VCaP (cell line): ENCODE results near the gene NRXN3.

Source experiments
- H3K27ac ChIP-seq: fragments of 450-650 bp; 2 replicates; pipeline ENCODE4 v1.5.1; 2017
- TF ChIP-seq, protein P1 (sequence below): fragments of 450-650 bp; conservative IDR thresholded peaks from 2 replicates; pipeline ENCODE4 v1.5.1; 2017; ENCODE audit warnings: mild to moderate bottlenecking, moderate library complexity

Gene NRXN3

DNA sequence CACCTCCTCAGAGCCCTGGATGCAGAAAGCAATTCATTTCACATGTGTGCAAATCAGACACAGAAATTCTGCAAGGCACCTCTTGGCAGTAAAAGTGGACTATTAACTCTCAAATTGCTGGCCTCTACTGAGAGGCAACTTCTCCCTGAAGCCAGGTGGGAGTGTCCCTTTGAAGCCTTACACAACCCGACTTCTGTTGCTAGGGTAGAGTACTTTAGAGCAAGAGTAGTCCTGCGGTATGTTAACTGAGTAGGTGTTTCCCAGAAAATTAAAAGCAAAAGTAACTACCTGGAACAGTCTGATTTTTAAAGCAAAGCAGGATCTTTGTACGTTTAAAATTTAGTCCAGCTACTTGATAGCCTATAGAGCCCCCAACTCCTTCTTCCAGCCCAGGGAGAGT is 1557.7 kb downstream of the NRXN3 start:
- H3K27ac ChIP-seq = no peak overlapping the region
- TF ChIP-seq, protein P1, sequence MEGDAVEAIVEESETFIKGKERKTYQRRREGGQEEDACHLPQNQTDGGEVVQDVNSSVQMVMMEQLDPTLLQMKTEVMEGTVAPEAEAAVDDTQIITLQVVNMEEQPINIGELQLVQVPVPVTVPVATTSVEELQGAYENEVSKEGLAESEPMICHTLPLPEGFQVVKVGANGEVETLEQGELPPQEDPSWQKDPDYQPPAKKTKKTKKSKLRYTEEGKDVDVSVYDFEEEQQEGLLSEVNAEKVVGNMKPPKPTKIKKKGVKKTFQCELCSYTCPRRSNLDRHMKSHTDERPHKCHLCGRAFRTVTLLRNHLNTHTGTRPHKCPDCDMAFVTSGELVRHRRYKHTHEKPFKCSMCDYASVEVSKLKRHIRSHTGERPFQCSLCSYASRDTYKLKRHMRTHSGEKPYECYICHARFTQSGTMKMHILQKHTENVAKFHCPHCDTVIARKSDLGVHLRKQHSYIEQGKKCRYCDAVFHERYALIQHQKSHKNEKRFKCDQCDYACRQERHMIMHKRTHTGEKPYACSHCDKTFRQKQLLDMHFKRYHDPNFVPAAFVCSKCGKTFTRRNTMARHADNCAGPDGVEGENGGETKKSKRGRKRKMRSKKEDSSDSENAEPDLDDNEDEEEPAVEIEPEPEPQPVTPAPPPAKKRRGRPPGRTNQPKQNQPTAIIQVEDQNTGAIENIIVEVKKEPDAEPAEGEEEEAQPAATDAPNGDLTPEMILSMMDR = no peak

DNA sequence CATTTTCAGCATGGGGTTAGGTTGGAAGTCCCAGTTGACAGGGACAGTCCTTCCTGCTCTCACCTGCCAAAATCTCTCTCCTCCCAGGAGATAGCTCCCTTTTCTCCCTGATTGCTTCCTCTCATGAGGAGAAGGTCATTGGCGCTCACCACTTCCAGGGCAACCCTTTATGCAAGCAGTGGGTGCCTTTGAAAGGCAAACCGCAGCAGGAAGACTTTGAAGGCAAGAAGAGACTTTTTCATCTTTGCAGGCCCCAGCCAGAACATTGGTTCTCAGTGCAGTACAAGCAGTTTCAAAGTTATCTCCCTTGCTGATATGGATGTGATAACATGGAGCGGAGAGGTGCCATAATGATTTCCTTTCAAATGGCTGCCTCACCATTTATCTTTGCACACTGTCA is 1558.2 kb downstream of the NRXN3 start:
- H3K27ac ChIP-seq = no peak overlapping the region
- TF ChIP-seq, protein P1 = no peak

DNA sequence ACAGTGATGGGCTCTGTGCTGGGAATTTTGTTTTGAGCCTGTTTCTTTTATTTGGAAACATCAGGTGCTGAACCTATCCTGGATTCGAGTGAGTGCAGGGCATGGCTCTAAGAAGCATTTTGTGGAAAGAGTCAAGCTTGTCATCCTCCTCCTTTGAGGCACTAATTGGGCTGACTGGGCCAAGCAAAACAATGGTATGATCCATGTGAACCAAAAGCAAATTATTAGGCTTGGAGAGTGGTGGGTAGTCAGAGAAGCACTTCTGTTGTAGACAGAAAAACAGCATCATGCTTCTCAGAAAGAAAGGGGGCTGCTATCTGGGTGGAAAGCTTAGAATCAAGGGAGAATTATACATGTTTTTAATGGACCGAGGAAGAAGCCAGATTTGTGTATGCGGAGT is 1559.6 kb downstream of the NRXN3 start:
- TF ChIP-seq, protein P1 = no peak
- no peak overlapping the region for H3K27ac ChIP-seq

DNA sequence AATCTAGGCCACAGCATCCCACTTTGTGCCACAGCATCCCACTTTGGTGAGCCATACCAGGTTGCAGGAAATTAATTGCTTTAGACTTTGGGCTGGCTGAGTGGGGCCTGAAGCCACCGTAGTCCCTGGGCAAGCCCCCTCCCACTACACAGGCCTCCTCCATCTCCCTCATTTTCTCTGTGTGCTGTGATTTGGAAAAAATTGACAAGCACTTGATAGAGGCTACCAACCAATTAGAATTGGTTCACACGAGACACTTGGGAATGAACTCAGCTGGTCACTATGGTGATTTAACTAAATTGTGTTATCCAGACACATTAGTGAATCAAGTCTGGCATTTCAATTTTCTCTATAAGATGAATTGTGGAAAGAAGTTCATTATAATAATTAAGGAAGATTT is 1560.0 kb downstream of the NRXN3 start:
- no peak overlapping the region for H3K27ac ChIP-seq
- TF ChIP-seq, protein P1 = no peak

DNA sequence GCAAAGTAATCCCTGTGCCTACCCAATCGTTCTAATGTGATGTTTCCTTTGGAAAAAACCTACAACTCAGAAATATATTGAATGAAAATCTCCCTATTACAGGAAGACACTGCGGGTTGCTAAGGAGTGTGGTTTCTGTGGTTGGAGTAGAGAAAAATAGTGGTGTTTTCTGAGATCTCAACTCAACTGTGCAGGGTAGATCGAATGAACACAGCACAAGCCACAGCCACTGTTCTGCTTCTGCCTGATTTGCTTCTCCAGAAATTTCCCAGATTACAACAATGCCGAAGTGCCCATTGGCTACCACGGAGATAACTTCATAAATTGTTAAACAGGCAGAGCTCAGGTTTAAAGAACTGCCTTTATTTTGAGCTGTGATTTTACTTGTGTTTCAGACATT is 1560.8 kb downstream of the NRXN3 start:
- H3K27ac ChIP-seq = no peak overlapping the region
- TF ChIP-seq, protein P1 = no peak

DNA sequence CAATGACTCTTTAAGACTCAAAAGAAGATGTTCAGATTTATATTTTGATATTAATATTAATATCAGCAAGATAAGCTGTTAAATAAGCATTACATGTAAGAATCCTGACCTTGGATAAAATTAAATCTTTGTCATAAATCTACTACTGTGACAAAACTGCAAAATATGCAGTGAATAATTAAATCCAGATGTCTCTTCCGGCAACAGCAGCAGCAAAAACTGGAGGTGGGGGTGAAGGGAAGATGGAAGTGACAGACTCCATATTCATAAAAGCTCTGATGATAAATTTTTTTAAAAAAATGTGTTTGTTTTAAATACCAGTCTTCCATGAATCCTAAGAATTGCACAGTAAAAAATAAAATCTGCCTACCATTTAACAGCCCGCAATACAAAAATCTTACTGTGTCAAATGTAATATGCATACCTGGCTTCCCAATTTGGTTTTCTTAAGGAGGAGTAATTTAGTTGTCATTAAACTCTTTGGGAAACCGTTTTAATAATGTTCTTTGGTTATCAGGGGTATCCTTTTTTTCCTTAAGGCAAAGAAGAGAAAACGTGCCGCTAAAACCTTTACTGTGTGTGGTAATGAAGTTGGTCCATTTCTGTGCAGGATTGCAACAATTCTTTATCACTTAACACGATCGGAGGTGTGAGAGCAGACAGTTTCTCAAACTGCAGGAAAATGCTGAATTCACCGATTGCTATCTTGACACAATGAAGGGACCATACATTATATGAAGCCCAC is 1562.9 kb downstream of the NRXN3 start:
- TF ChIP-seq, protein P1 = no peak
- no peak overlapping the region for H3K27ac ChIP-seq

DNA sequence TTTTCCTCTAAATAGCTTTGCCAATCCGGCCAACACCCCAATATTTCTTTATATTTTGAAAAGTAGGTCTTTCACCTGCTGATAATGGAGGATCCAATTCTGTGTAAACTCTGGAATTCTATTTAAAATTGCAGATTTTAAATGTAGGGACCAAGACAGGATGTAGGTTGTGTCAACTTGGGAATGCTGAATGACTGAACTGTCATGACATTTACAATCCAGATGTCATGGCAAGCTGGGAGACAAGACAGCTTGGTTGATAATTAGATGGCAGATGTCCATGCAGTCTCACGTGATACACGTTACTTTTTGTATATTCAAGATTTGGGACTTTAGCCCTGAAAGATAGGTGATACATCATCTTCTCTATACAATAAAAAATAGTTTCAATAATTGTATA is 1564.0 kb downstream of the NRXN3 start:
- TF ChIP-seq, protein P1 = no peak
- no peak overlapping the region for H3K27ac ChIP-seq
